ENCODE measurements around the gene IL1R1.
"Not testable (repeated sequence)": the region's sequence is repeated elsewhere in the genome, so short reads cannot be mapped to it uniquely, and the experiment has no call there.

Gene IL1R1

GRCh38 chr2:102106133-102106556, 36.4 kb upstream of the IL1R1 start:
- Histone ChIP-seq H3K9me3 (replicated peaks in 1 of 2; ENCODE audit: control insufficient read depth in 2 of 2, insufficient read depth in 1 of 2, low read depth in 1 of 2, low read length in 2 of 2) (no peaks in the 10 kb centered on the region), H3K27ac (replicated peaks; ENCODE audit: low read length) (no peak overlapping the region), H2BK120ac (ENCODE audit: low read depth, low read length) (no peak overlapping the region), H2AK5ac (ENCODE audit: low read depth, low read length) (no peak overlapping the region), H3K79me1 (ENCODE audit: low read depth, low read length) (no peaks in the 10 kb centered on the region), H3K23ac (ENCODE audit: low read depth, low read length, poor library complexity) (no peak overlapping the region), H3K9ac (ENCODE audit: low read depth, low read length, poor library complexity) (no peak overlapping the region), H2BK5ac (ENCODE audit: low read length) (no peak overlapping the region), H3K4me3 (ENCODE audit: low read length in 2 of 2) (no peak overlapping the region), H2BK12ac (ENCODE audit: low read length) (no peak overlapping the region), H2AFZ (ENCODE audit: low read length) (no peak overlapping the region), H3K14ac (ENCODE audit: low read length) (no peak overlapping the region), H3K4me1 (ENCODE audit: control insufficient read depth in 2 of 2, insufficient read depth in 1 of 2, low read depth in 1 of 2, low read length in 2 of 2) (peaks cover 0 to 3% of the 10 kb centered on the region in 2 donors), H3K27me3 (ENCODE audit: control insufficient read depth in 3 of 3, insufficient read depth in 3 of 3, low read depth in 1 of 3, low read length in 3 of 3) (no peaks in the 10 kb centered on the region), H4K8ac (ENCODE audit: low read depth, low read length) (no peak overlapping the region), H3K18ac (ENCODE audit: low read length) (no peak overlapping the region), H4K91ac (ENCODE audit: low read depth, low read length, poor library complexity) (no peak overlapping the region), H3K36me3 (replicated peaks in 1 of 2; ENCODE audit: control insufficient read depth in 2 of 2, insufficient read depth in 2 of 2, low read length in 2 of 2) (no peaks in the 10 kb centered on the region), H3K4ac (ENCODE audit: low read length) (no peak overlapping the region), H3K4me2 (ENCODE audit: insufficient read depth, low read length, poor library complexity, severe bottlenecking) (no peak overlapping the region), H2BK15ac (ENCODE audit: low read length) (no peak overlapping the region)
- DNase-seq (ENCODE audit: low spot score) = no peak
- no CpG with 5 or more reads among the region's 5 CpGs for WGBS, 2 donors (ENCODE audit: extremely low coverage in 2 of 2, insufficient read length in 2 of 2, insufficient replicate concordance in 1 of 2)

GRCh38 chr2:102106813-102107740, 35.5 kb upstream of the IL1R1 start:
- H2BK5ac ChIP-seq (ENCODE audit: low read length); H3K14ac ChIP-seq (ENCODE audit: low read length); H3K4me2 ChIP-seq (ENCODE audit: insufficient read depth, low read length, poor library complexity, severe bottlenecking); H4K8ac ChIP-seq (ENCODE audit: low read depth, low read length); H3K27ac ChIP-seq (replicated peaks; ENCODE audit: low read length); H3K9ac ChIP-seq (ENCODE audit: low read depth, low read length, poor library complexity); H3K23ac ChIP-seq (ENCODE audit: low read depth, low read length, poor library complexity); H4K91ac ChIP-seq (ENCODE audit: low read depth, low read length, poor library complexity); H3K4me1 ChIP-seq (ENCODE audit: control insufficient read depth in 2 of 2, insufficient read depth in 1 of 2, low read depth in 1 of 2, low read length in 2 of 2); DNase-seq (ENCODE audit: low spot score); H2AFZ ChIP-seq (ENCODE audit: low read length); H3K4ac ChIP-seq (ENCODE audit: low read length); H3K4me3 ChIP-seq (ENCODE audit: low read length in 2 of 2); H2BK120ac ChIP-seq (ENCODE audit: low read depth, low read length); H2BK12ac ChIP-seq (ENCODE audit: low read length); H3K9me3 ChIP-seq (replicated peaks in 1 of 2; ENCODE audit: control insufficient read depth in 2 of 2, insufficient read depth in 1 of 2, low read depth in 1 of 2, low read length in 2 of 2); H3K27me3 ChIP-seq (ENCODE audit: control insufficient read depth in 3 of 3, insufficient read depth in 3 of 3, low read depth in 1 of 3, low read length in 3 of 3); H2AK5ac ChIP-seq (ENCODE audit: low read depth, low read length); H3K36me3 ChIP-seq (replicated peaks in 1 of 2; ENCODE audit: control insufficient read depth in 2 of 2, insufficient read depth in 2 of 2, low read length in 2 of 2); H3K79me1 ChIP-seq (ENCODE audit: low read depth, low read length); H3K18ac ChIP-seq (ENCODE audit: low read length); H2BK15ac ChIP-seq (ENCODE audit: low read length): not testable (repeated sequence)
- WGBS, 2 donors (ENCODE audit: extremely low coverage in 2 of 2, insufficient read length in 2 of 2, insufficient replicate concordance in 1 of 2) = no CpG with 5 or more reads among the region's 6 CpGs

- Histone ChIP-seq H2BK15ac (ENCODE audit: low read length) (no peak overlapping the region), H3K36me3 (replicated peaks in 1 of 2; ENCODE audit: control insufficient read depth in 2 of 2, insufficient read depth in 2 of 2, low read length in 2 of 2) (no peaks in the 10 kb centered on the region), H4K91ac (ENCODE audit: low read depth, low read length, poor library complexity) (no peak overlapping the region), H3K9me3 (replicated peaks in 1 of 2; ENCODE audit: control insufficient read depth in 2 of 2, insufficient read depth in 1 of 2, low read depth in 1 of 2, low read length in 2 of 2) (no peaks in the 10 kb centered on the region), H2AK5ac (ENCODE audit: low read depth, low read length) (no peak overlapping the region), H2BK120ac (ENCODE audit: low read depth, low read length) (no peak overlapping the region), H3K23ac (ENCODE audit: low read depth, low read length, poor library complexity) (no peak overlapping the region), H3K27me3 (ENCODE audit: control insufficient read depth in 3 of 3, insufficient read depth in 3 of 3, low read depth in 1 of 3, low read length in 3 of 3) (no peaks in the 10 kb centered on the region), H3K9ac (ENCODE audit: low read depth, low read length, poor library complexity) (no peak overlapping the region), H2AFZ (ENCODE audit: low read length) (no peak overlapping the region), H4K8ac (ENCODE audit: low read depth, low read length) (no peak overlapping the region), H3K4ac (ENCODE audit: low read length) (no peak overlapping the region), H2BK5ac (ENCODE audit: low read length) (no peak overlapping the region), H2BK12ac (ENCODE audit: low read length) (no peak overlapping the region), H3K4me1 (ENCODE audit: control insufficient read depth in 2 of 2, insufficient read depth in 1 of 2, low read depth in 1 of 2, low read length in 2 of 2) (peaks cover 0 to 8% of the 10 kb centered on the region in 2 donors), H3K4me3 (ENCODE audit: low read length in 2 of 2) (no peak overlapping the region), H3K79me1 (ENCODE audit: low read depth, low read length) (no peaks in the 10 kb centered on the region), H3K27ac (replicated peaks; ENCODE audit: low read length) (no peak overlapping the region), H3K4me2 (ENCODE audit: insufficient read depth, low read length, poor library complexity, severe bottlenecking) (no peak overlapping the region), H3K14ac (ENCODE audit: low read length) (no peak overlapping the region), H3K18ac (ENCODE audit: low read length) (no peak overlapping the region)
- no CpG with 5 or more reads among the region's 3 CpGs for WGBS, 2 donors (ENCODE audit: extremely low coverage in 2 of 2, insufficient read length in 2 of 2, insufficient replicate concordance in 1 of 2)
- no peak for DNase-seq (ENCODE audit: low spot score)
These were observed 34.8 kb upstream of the IL1R1 start for GRCh38 chr2:102107741-102108070.

- no peak overlapping the region for H3K14ac ChIP-seq (ENCODE audit: low read length)
- H3K79me1 ChIP-seq (ENCODE audit: low read depth, low read length) = no peaks in the 10 kb centered on the region
- no peak overlapping the region for H3K4me3 ChIP-seq (ENCODE audit: low read length in 2 of 2)
- no peak overlapping the region for H3K27ac ChIP-seq (replicated peaks; ENCODE audit: low read length)
- no peak overlapping the region for H2BK15ac ChIP-seq (ENCODE audit: low read length)
- no CpG with 5 or more reads among the region's 5 CpGs for WGBS, 2 donors (ENCODE audit: extremely low coverage in 2 of 2, insufficient read length in 2 of 2, insufficient replicate concordance in 1 of 2)
- H3K4me1 ChIP-seq (ENCODE audit: control insufficient read depth in 2 of 2, insufficient read depth in 1 of 2, low read depth in 1 of 2, low read length in 2 of 2) = peaks cover 0 to 8% of the 10 kb centered on the region in 2 donors
- no peak overlapping the region for H2BK120ac ChIP-seq (ENCODE audit: low read depth, low read length)
- no peak overlapping the region for H3K23ac ChIP-seq (ENCODE audit: low read depth, low read length, poor library complexity)
- H3K27me3 ChIP-seq (ENCODE audit: control insufficient read depth in 3 of 3, insufficient read depth in 3 of 3, low read depth in 1 of 3, low read length in 3 of 3) = no peaks in the 10 kb centered on the region
- no peak overlapping the region for H3K18ac ChIP-seq (ENCODE audit: low read length)
- no peaks in the 10 kb centered on the region for H3K36me3 ChIP-seq (replicated peaks in 1 of 2; ENCODE audit: control insufficient read depth in 2 of 2, insufficient read depth in 2 of 2, low read length in 2 of 2)
- H3K9me3 ChIP-seq (replicated peaks in 1 of 2; ENCODE audit: control insufficient read depth in 2 of 2, insufficient read depth in 1 of 2, low read depth in 1 of 2, low read length in 2 of 2) = no peaks in the 10 kb centered on the region
- H4K8ac ChIP-seq (ENCODE audit: low read depth, low read length) = no peak overlapping the region
- DNase-seq (ENCODE audit: low spot score) = no peak
- no peak overlapping the region for H2AK5ac ChIP-seq (ENCODE audit: low read depth, low read length)
- no peak overlapping the region for H3K4me2 ChIP-seq (ENCODE audit: insufficient read depth, low read length, poor library complexity, severe bottlenecking)
- H4K91ac ChIP-seq (ENCODE audit: low read depth, low read length, poor library complexity) = no peak overlapping the region
- H2BK5ac ChIP-seq (ENCODE audit: low read length) = no peak overlapping the region
- no peak overlapping the region for H2AFZ ChIP-seq (ENCODE audit: low read length)
- H3K9ac ChIP-seq (ENCODE audit: low read depth, low read length, poor library complexity) = no peak overlapping the region
- H2BK12ac ChIP-seq (ENCODE audit: low read length) = no peak overlapping the region
- H3K4ac ChIP-seq (ENCODE audit: low read length) = no peak overlapping the region
These were observed 33.5 kb upstream of the IL1R1 start for GRCh38 chr2:102109016-102109415.
